WTC11 (cell line): ENCODE measurements around the gene RABGGTA. TPM values are rescaled to one million over a fixed set of nuclear protein-coding genes. Genes with fewer than 3 reads are reported as not detected.

Experiments used
- ATAC-seq: fragments of 200-7000 bp; cut with Tn5 transposase; 2 replicates; pipeline ENCODE4 v1.10.0; 2021; ENCODE audit warnings: mild to moderate bottlenecking, moderate library complexity
- CTCF ChIA-PET: fragments of 300-600 bp; sonication (Branson Sonifier 250); formaldehyde crosslinking; loops from one replicate; lab custom pipeline; 2021; ENCODE audit warnings: antibody characterized with exemption; lab: Charles Lee
- POLR2A ChIA-PET: fragments of 350-600 bp; sonication (Branson Sonifier 250); formaldehyde crosslinking; loops from one replicate; lab custom pipeline; 2021; ENCODE audit warnings: antibody characterized with exemption; lab: Charles Lee
- DNase-seq: peaks from one replicate; pipeline ENCODE4 v3.0.0; 2021; ENCODE audit warnings: low spot score
- H3K27ac Mint-ChIP-seq: 2 replicates; pipeline ENCODE4 v1.8.0; 2021; ENCODE audit warnings: mixed read lengths
- H3K27me3 Mint-ChIP-seq: 2 replicates; pipeline ENCODE4 v1.8.0; 2021; ENCODE audit warnings: low read depth, mild to moderate bottlenecking, moderate library complexity, mixed read lengths
- H3K36me3 Mint-ChIP-seq: 2 replicates; pipeline ENCODE4 v1.8.0; 2021; ENCODE audit warnings: mixed read lengths
- H3K4me1 Mint-ChIP-seq: 2 replicates; pipeline ENCODE4 v1.8.0; 2022; ENCODE audit warnings: mixed read lengths
- H3K4me3 Mint-ChIP-seq: 2 replicates; pipeline ENCODE4 v1.8.0; 2021; ENCODE audit warnings: mild to moderate bottlenecking, moderate library complexity, mixed read lengths
- H3K9me3 Mint-ChIP-seq: 2 replicates; pipeline ENCODE4 v1.8.0; 2021; ENCODE audit warnings: mixed read lengths
- CREM ChIP-seq: sonication (generic); formaldehyde crosslinking; IDR thresholded peaks from 2 replicates; pipeline ENCODE4 v1.8.1; 2022; ENCODE audit warnings: mild to moderate bottlenecking, missing genetic modification reagents, moderate library complexity
- ELF4 ChIP-seq: sonication (generic); formaldehyde crosslinking; IDR thresholded peaks from 2 replicates; pipeline ENCODE4 v1.8.1; 2022; ENCODE audit warnings: low read depth, mild to moderate bottlenecking, moderate library complexity, missing genetic modification reagents
- EMX1 ChIP-seq: fragments of 250-450 bp; sonication (Bioruptor Pico); IDR thresholded peaks from 2 replicates; pipeline ENCODE4 v1.8.0; 2021; ENCODE audit warnings: mild to moderate bottlenecking
- FOXP1 ChIP-seq: sonication (generic); formaldehyde crosslinking; IDR thresholded peaks from 2 replicates; pipeline ENCODE4 v1.8.0; 2022; ENCODE audit warnings: missing genetic modification reagents, mild to moderate bottlenecking, moderate library complexity, borderline replicate concordance
- IRF2 ChIP-seq: sonication (generic); formaldehyde crosslinking; IDR thresholded peaks from 2 replicates; pipeline ENCODE4 v1.8.0; 2022; ENCODE audit warnings: low read depth, missing genetic modification reagents, borderline replicate concordance
- MXD4 ChIP-seq: fragments of 250-450 bp; sonication (Bioruptor Pico); IDR thresholded peaks from 2 replicates; pipeline ENCODE4 v1.8.0; 2021; ENCODE audit warnings: mild to moderate bottlenecking, moderate library complexity, borderline replicate concordance
- NFE2L1 ChIP-seq: sonication (generic); formaldehyde crosslinking; IDR thresholded peaks from 2 replicates; pipeline ENCODE4 v1.8.1; 2023; ENCODE audit warnings: missing genetic modification reagents
- NR1H2 ChIP-seq: sonication (generic); formaldehyde crosslinking; IDR thresholded peaks from 2 replicates; pipeline ENCODE4 v1.9.0; 2021; ENCODE audit warnings: mild to moderate bottlenecking, moderate library complexity, missing genetic modification reagents
- PRRX2 ChIP-seq: fragments of 250-450 bp; sonication (Bioruptor Pico); IDR thresholded peaks from 2 replicates; pipeline ENCODE4 v1.8.0; 2021; ENCODE audit warnings: mild to moderate bottlenecking
- RORB ChIP-seq: fragments of 250-450 bp; sonication (Bioruptor Pico); IDR thresholded peaks from 2 replicates; pipeline ENCODE4 v1.9.0; 2021; ENCODE audit warnings: mild to moderate bottlenecking
- TEAD1 ChIP-seq: sonication (generic); formaldehyde crosslinking; IDR thresholded peaks from 2 replicates; pipeline ENCODE4 v1.8.0; 2022; ENCODE audit warnings: mild to moderate bottlenecking, missing genetic modification reagents
- TEAD4 ChIP-seq: sonication (generic); formaldehyde crosslinking; IDR thresholded peaks from 2 replicates; pipeline ENCODE4 v1.8.0; 2022; ENCODE audit warnings: mild to moderate bottlenecking, missing genetic modification reagents
- ZNF121 ChIP-seq: sonication (generic); formaldehyde crosslinking; IDR thresholded peaks from 2 replicates; pipeline ENCODE4 v1.8.0; 2023; ENCODE audit warnings: missing genetic modification reagents
- ZNF317 ChIP-seq: sonication (generic); formaldehyde crosslinking; IDR thresholded peaks from 2 replicates; pipeline ENCODE4 v1.8.1; 2023; ENCODE audit warnings: low read depth, mild to moderate bottlenecking, moderate library complexity, missing genetic modification reagents, borderline replicate concordance
- ZNF671 ChIP-seq: fragments of 250-450 bp; sonication (Bioruptor Pico); IDR thresholded peaks from 2 replicates; pipeline ENCODE4 v1.8.0; 2021; ENCODE audit warnings: mild to moderate bottlenecking
- total RNA-seq: library from RNA; stranded (reverse); gene quantifications from 3 replicates; pipeline ENCODE4 v1.2.3, GENCODE V29; 2021
- TF ChIP-seq, protein P1 (sequence below): sonication (generic); formaldehyde crosslinking; conservative IDR thresholded peaks from 2 replicates; pipeline ENCODE4 v1.8.1; 2023; ENCODE audit warnings: mild to moderate bottlenecking, low read depth, missing genetic modification reagents, moderate library complexity
- TF ChIP-seq, protein P2 (sequence below): sonication (generic); formaldehyde crosslinking; IDR thresholded peaks from 2 replicates; pipeline ENCODE4 v1.8.0; 2023; ENCODE audit warnings: mild to moderate bottlenecking, missing genetic modification reagents
- TF ChIP-seq, protein P3 (sequence below): sonication (generic); formaldehyde crosslinking; IDR thresholded peaks from 2 replicates; pipeline ENCODE4 v1.8.0; 2022; ENCODE audit warnings: mild to moderate bottlenecking, missing genetic modification reagents
- TF ChIP-seq, protein P4 (sequence below): sonication (generic); formaldehyde crosslinking; IDR thresholded peaks from 2 replicates; pipeline ENCODE4 v1.8.1; 2022; ENCODE audit warnings: mild to moderate bottlenecking, moderate library complexity, missing genetic modification reagents
- TF ChIP-seq, protein P5 (sequence below): fragments of 250-450 bp; sonication (Bioruptor Pico); IDR thresholded peaks from 2 replicates; pipeline ENCODE4 v1.9.0; 2021; ENCODE audit warnings: mild to moderate bottlenecking
- TF ChIP-seq, protein P6 (sequence below): fragments of 250-450 bp; sonication (Bioruptor Pico); IDR thresholded peaks from 2 replicates; pipeline ENCODE4 v2.1.2; 2022; ENCODE audit warnings: mild to moderate bottlenecking, moderate library complexity

RABGGTA gene
- total RNA-seq, 1 experiment from 2014 or later, result 27.1 TPM

DNA sequence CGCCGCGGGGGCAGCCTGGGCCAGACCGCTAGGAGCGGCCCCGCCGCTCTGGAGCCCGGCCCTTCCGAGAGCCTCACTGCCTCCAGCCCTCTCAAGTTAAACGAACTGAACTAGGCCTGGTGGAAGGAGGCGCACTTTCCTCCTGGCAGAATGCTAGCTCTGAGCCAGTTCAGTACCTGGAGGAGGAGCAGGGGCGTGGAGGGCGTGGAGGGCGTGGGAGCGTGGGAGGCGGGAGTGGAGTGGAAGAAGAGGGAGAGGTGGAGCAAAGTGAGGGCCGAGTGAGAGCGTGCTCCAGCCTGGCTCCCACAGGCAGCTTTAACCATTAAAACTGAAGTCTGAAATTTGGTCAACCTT, 45.2 kb upstream of the RABGGTA start:
- Mint-ChIP-seq H3K27me3 (peaks cover 86% of the 10 kb centered on the region), H3K9me3 (no peaks in the 10 kb centered on the region), H3K4me1 (no peaks in the 10 kb centered on the region; the same call in 1 of the 2 replicates), H3K27ac (no peak overlapping the region), H3K4me3 (no peak overlapping the region), H3K36me3 (no peaks in the 10 kb centered on the region)
- ChIA-PET POLR2A (interaction anchor here (0.6 kb wide), 2 partner anchors 104 to 115 kb away, joined by 3 read pairs; no protein-coding TSS in a partner anchor), CTCF (interaction anchor here (1.1 to 3.2 kb wide), 5 partner anchors 9 to 114 kb away, joined by 3 to 21 read pairs (median 10); partner anchors contain the start of genes CIDEB, KHNYN and TINF2)
- TF ChIP-seq FOXP1 (CRISPR knock-in tag) (no peak), ZNF317 (CRISPR knock-in tag) (no peak), NFE2L1 (CRISPR knock-in tag) (no peak)
- TF ChIP-seq, protein P1, sequence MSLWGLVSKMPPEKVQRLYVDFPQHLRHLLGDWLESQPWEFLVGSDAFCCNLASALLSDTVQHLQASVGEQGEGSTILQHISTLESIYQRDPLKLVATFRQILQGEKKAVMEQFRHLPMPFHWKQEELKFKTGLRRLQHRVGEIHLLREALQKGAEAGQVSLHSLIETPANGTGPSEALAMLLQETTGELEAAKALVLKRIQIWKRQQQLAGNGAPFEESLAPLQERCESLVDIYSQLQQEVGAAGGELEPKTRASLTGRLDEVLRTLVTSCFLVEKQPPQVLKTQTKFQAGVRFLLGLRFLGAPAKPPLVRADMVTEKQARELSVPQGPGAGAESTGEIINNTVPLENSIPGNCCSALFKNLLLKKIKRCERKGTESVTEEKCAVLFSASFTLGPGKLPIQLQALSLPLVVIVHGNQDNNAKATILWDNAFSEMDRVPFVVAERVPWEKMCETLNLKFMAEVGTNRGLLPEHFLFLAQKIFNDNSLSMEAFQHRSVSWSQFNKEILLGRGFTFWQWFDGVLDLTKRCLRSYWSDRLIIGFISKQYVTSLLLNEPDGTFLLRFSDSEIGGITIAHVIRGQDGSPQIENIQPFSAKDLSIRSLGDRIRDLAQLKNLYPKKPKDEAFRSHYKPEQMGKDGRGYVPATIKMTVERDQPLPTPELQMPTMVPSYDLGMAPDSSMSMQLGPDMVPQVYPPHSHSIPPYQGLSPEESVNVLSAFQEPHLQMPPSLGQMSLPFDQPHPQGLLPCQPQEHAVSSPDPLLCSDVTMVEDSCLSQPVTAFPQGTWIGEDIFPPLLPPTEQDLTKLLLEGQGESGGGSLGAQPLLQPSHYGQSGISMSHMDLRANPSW (CRISPR knock-in tag), result no peak
- TF ChIP-seq, protein P2, sequence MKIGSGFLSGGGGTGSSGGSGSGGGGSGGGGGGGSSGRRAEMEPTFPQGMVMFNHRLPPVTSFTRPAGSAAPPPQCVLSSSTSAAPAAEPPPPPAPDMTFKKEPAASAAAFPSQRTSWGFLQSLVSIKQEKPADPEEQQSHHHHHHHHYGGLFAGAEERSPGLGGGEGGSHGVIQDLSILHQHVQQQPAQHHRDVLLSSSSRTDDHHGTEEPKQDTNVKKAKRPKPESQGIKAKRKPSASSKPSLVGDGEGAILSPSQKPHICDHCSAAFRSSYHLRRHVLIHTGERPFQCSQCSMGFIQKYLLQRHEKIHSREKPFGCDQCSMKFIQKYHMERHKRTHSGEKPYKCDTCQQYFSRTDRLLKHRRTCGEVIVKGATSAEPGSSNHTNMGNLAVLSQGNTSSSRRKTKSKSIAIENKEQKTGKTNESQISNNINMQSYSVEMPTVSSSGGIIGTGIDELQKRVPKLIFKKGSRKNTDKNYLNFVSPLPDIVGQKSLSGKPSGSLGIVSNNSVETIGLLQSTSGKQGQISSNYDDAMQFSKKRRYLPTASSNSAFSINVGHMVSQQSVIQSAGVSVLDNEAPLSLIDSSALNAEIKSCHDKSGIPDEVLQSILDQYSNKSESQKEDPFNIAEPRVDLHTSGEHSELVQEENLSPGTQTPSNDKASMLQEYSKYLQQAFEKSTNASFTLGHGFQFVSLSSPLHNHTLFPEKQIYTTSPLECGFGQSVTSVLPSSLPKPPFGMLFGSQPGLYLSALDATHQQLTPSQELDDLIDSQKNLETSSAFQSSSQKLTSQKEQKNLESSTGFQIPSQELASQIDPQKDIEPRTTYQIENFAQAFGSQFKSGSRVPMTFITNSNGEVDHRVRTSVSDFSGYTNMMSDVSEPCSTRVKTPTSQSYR, result no peak
- TF ChIP-seq, protein P3, sequence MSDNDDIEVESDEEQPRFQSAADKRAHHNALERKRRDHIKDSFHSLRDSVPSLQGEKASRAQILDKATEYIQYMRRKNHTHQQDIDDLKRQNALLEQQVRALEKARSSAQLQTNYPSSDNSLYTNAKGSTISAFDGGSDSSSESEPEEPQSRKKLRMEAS (CRISPR knock-in tag), result no peak
- no peak for DNase-seq
- ATAC-seq, result peak; percentile 33; the same call in 1 of the 2 replicates

DNA sequence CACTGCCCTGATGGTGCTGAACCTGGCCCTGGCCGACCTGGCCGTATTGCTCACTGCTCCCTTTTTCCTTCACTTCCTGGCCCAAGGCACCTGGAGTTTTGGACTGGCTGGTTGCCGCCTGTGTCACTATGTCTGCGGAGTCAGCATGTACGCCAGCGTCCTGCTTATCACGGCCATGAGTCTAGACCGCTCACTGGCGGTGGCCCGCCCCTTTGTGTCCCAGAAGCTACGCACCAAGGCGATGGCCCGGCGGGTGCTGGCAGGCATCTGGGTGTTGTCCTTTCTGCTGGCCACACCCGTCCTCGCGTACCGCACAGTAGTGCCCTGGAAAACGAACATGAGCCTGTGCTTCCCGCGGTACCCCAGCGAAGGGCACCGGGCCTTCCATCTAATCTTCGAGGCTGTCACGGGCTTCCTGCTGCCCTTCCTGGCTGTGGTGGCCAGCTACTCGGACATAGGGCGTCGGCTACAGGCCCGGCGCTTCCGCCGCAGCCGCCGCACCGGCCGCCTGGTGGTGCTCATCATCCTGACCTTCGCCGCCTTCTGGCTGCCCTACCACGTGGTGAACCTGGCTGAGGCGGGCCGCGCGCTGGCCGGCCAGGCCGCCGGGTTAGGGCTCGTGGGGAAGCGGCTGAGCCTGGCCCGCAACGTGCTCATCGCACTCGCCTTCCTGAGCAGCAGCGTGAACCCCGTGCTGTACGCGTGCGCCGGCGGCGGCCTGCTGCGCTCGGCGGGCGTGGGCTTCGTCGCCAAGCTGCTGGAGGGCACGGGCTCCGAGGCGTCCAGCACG, 44.6 kb upstream of the RABGGTA start:
- Mint-ChIP-seq H3K27ac (no peak overlapping the region), H3K9me3 (no peaks in the 10 kb centered on the region), H3K27me3 (peaks cover 87% of the 10 kb centered on the region), H3K4me3 (no peak overlapping the region), H3K36me3 (no peaks in the 10 kb centered on the region), H3K4me1 (no peaks in the 10 kb centered on the region)
- peak; percentile 63 for DNase-seq
- CTCF ChIA-PET, result interaction anchor here (0.6 to 3.2 kb wide), 11 partner anchors 8 to 760 kb away, joined by 3 to 21 read pairs (median 5); partner anchors contain the start of genes CIDEB, DHRS1, KHNYN and NOP9
- POLR2A ChIA-PET, result interaction anchor here (0.6 kb wide), 2 partner anchors 70 to 104 kb away, joined by 3 read pairs; no protein-coding TSS in a partner anchor
- ATAC-seq, result peak; percentile 74
- TF ChIP-seq EMX1 (no peak), IRF2 (CRISPR knock-in tag) (no peak), RORB (CRISPR knock-in tag) (no peak), NR1H2 (CRISPR knock-in tag) (no peak), CREM (CRISPR knock-in tag) (0 out of 2 replicates have a peak, but pooled peaks have one; percentile 26), ZNF317 (CRISPR knock-in tag) (no peak), PRRX2 (CRISPR knock-in tag) (no peak), ZNF671 (no peak), TEAD4 (CRISPR knock-in tag) (no peak; the same call in 1 of the 2 replicates), ELF4 (CRISPR knock-in tag) (no peak), MXD4 (CRISPR knock-in tag) (no peak), TEAD1 (peak; percentile 95), ZNF121 (CRISPR knock-in tag) (no peak; the same call in 1 of the 2 replicates)
- TF ChIP-seq, protein P2, result no peak
- TF ChIP-seq, protein P4, sequence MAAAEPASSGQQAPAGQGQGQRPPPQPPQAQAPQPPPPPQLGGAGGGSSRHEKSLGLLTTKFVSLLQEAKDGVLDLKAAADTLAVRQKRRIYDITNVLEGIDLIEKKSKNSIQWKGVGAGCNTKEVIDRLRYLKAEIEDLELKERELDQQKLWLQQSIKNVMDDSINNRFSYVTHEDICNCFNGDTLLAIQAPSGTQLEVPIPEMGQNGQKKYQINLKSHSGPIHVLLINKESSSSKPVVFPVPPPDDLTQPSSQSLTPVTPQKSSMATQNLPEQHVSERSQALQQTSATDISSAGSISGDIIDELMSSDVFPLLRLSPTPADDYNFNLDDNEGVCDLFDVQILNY (CRISPR knock-in tag), result 0 out of 2 replicates have a peak, but pooled peaks have one; percentile 39
- TF ChIP-seq, protein P5, sequence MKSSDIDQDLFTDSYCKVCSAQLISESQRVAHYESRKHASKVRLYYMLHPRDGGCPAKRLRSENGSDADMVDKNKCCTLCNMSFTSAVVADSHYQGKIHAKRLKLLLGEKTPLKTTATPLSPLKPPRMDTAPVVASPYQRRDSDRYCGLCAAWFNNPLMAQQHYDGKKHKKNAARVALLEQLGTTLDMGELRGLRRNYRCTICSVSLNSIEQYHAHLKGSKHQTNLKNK (CRISPR knock-in tag), result no peak
- TF ChIP-seq, protein P6, sequence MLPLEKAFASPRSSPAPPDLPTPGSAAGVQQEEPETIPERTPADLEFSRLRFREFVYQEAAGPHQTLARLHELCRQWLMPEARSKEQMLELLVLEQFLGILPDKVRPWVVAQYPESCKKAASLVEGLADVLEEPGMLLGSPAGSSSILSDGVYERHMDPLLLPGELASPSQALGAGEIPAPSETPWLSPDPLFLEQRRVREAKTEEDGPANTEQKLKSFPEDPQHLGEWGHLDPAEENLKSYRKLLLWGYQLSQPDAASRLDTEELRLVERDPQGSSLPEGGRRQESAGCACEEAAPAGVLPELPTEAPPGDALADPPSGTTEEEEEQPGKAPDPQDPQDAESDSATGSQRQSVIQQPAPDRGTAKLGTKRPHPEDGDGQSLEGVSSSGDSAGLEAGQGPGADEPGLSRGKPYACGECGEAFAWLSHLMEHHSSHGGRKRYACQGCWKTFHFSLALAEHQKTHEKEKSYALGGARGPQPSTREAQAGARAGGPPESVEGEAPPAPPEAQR (CRISPR knock-in tag), result no peak
